Kidney tubule cell (primary cell): Measurements from ENCODE around the gene RALGAPA2.
A peak's percentile ranks its signal among the peaks of the same experiment; 100 is the strongest.

ENCODE experiments used
- DNase-seq: peaks from one replicate; pipeline ENCODE4 v3.0.0-alpha.2; 2018; ENCODE audit warnings: low spot score

The RALGAPA2 gene

GRCh38 chr20:20432618-20433286 lies 279.7 kb downstream of the RALGAPA2 start:
- no peak for DNase-seq

- no peak for DNase-seq
These were observed 282.4 kb downstream of the RALGAPA2 start for GRCh38 chr20:20430066-20430465.

- no peak for DNase-seq
These were observed 284.4 kb downstream of the RALGAPA2 start for GRCh38 chr20:20428067-20428466.

GRCh38 chr20:20427227-20427864 lies 285.1 kb downstream of the RALGAPA2 start:
- no peak for DNase-seq

GRCh38 chr20:20426655-20426907 lies 285.9 kb downstream of the RALGAPA2 start:
- DNase-seq, result no peak

- DNase-seq, result no peak
These were observed 286.4 kb downstream of the RALGAPA2 start for GRCh38 chr20:20425823-20426654.

GRCh38 chr20:20423117-20423516 lies 289.3 kb downstream of the RALGAPA2 start:
- DNase-seq, result no peak

- DNase-seq, result no peak
These were observed 294.4 kb downstream of the RALGAPA2 start for GRCh38 chr20:20417876-20418676.

GRCh38 chr20:20415321-20415720 lies 297.1 kb downstream of the RALGAPA2 start:
- no peak for DNase-seq

- no peak for DNase-seq
These were observed 297.7 kb downstream of the RALGAPA2 start for GRCh38 chr20:20414640-20415220.

- DNase-seq, result no peak
These were observed 298.6 kb downstream of the RALGAPA2 start for GRCh38 chr20:20413810-20414281.

- no peak for DNase-seq
These were observed 299.7 kb downstream of the RALGAPA2 start for GRCh38 chr20:20412750-20413149.

GRCh38 chr20:20411836-20412235 lies 300.6 kb downstream of the RALGAPA2 start:
- DNase-seq, result no peak

GRCh38 chr20:20411402-20411801 lies 301.0 kb downstream of the RALGAPA2 start:
- DNase-seq, result no peak

GRCh38 chr20:20410678-20411077 lies 301.8 kb downstream of the RALGAPA2 start:
- DNase-seq, result no peak

- DNase-seq, result no peak
These were observed 303.1 kb downstream of the RALGAPA2 start for GRCh38 chr20:20409331-20409730.

GRCh38 chr20:20407891-20408805 lies 304.3 kb downstream of the RALGAPA2 start:
- peak; percentile 25 for DNase-seq

GRCh38 chr20:20406306-20406705 lies 306.1 kb downstream of the RALGAPA2 start:
- DNase-seq, result no peak

- DNase-seq, result no peak
These were observed 306.8 kb downstream of the RALGAPA2 start for GRCh38 chr20:20405623-20406022.

- DNase-seq, result no peak
These were observed 307.8 kb downstream of the RALGAPA2 start for GRCh38 chr20:20404633-20405032.

- no peak for DNase-seq
These were observed 310.5 kb downstream of the RALGAPA2 start for GRCh38 chr20:20401991-20402390.
